Vagina (tissue), 2 donors: ENCODE results near the gene ULK4.

Source experiments
- POLR2AphosphoS5 ChIP-seq, 2 donors: sonication (generic); formaldehyde crosslinking; IDR thresholded peaks; one replicate each; pipeline ENCODE4 v1.9.0; 2017; ENCODE audit warnings: antibody characterized with exemption in 2 of 2, mild to moderate bottlenecking in 2 of 2, low read depth in 1 of 2; ENCODE audit not compliant: insufficient read depth in 1 of 2
- TF ChIP-seq, protein P1 (sequence below), 3 experiments: fragments of 450-650 bp in 2 of 3; fragments of 200-600 bp in 1 of 3; sonication (generic) in 1 of 3; IDR thresholded peaks; one replicate each; pipeline ENCODE4 v1.5.1; 2017 to 2019; ENCODE audit warnings: antibody characterized with exemption in 3 of 3, mild to moderate bottlenecking in 2 of 3, moderate library complexity in 2 of 3

DNA sequence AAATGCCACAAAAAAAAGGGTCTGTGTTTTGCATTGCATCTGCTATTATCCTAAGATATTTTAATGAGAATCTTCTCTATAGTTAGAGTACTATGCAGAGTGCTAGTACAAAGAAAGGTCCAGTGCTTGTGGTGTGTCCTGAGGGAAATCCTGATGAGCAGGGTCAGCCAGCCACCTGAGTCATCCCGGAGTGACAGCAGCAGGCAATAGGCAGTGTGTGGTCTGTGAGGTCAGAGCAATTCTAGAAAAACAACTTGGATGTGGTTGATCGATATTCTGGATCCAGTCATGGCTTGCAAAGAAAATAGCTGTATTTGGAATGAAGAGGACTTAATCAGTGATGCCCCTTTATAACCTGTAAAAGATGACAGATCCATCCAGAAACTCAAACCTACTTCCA lies 643.4 kb downstream of the ULK4 start:
- TF ChIP-seq, protein P1, sequence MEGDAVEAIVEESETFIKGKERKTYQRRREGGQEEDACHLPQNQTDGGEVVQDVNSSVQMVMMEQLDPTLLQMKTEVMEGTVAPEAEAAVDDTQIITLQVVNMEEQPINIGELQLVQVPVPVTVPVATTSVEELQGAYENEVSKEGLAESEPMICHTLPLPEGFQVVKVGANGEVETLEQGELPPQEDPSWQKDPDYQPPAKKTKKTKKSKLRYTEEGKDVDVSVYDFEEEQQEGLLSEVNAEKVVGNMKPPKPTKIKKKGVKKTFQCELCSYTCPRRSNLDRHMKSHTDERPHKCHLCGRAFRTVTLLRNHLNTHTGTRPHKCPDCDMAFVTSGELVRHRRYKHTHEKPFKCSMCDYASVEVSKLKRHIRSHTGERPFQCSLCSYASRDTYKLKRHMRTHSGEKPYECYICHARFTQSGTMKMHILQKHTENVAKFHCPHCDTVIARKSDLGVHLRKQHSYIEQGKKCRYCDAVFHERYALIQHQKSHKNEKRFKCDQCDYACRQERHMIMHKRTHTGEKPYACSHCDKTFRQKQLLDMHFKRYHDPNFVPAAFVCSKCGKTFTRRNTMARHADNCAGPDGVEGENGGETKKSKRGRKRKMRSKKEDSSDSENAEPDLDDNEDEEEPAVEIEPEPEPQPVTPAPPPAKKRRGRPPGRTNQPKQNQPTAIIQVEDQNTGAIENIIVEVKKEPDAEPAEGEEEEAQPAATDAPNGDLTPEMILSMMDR (IDR thresholded peaks at IDR 0.05): no peak
- no peak for TF ChIP-seq POLR2AphosphoS5 (IDR thresholded peaks at IDR 0.05; ENCODE audit: insufficient read depth in 1 of 2, low read depth in 1 of 2)
